ENCODE results near the gene LDB3. TPM values are rescaled to one million over a fixed set of nuclear protein-coding genes. Genes with fewer than 3 reads are reported as not detected.

LDB3 gene
- total and polyA plus RNA-seq, 9 of the 15 experiments (the other 6 are each of a cell fraction or from before 2014, with no cell fraction given) = 0.03 TPM; not detected in 8

GRCh38 chr10:86646933-86647332 lies 21.4 kb upstream of the LDB3 start:
- in situ Hi-C loops (cut with MboI) (no loop called here), intact Hi-C loops (cut with micrococcal nuclease) (no loop called here)
- no peak overlapping the region for H3K9ac ChIP-seq (ENCODE audit: insufficient read depth in 1 of 2, low read depth in 2 of 2, low read length in 2 of 2)
- no peaks in the 10 kb centered on the region for H3K9me1 ChIP-seq (ENCODE audit: control insufficient read depth, insufficient read depth, low read length)
- no peaks in the 10 kb centered on the region for H4K20me1 ChIP-seq (replicated peaks; ENCODE audit: control insufficient read depth, insufficient read depth, low read length)
- no peak for FAIRE-seq
- no peaks in the 10 kb centered on the region for H3K79me2 ChIP-seq (ENCODE audit: control insufficient read depth, insufficient read depth, low read length)
- no peaks in the 10 kb centered on the region for H3K9me3 ChIP-seq (replicated peaks; ENCODE audit: control insufficient read depth, insufficient read depth, low read depth, low read length)
- no peak for ATAC-seq
- H2AFZ ChIP-seq (ENCODE audit: low read depth, low read length) = no peak overlapping the region
- DNase-seq (ENCODE audit: extremely low read depth in 1 of 4, low spot score in 3 of 4) = no peak
- WGBS (ENCODE audit: insufficient coverage, low coverage, missing lambda C conversion rate) = 2% methylated on average over 6 of the region's 6 CpGs
- no peaks in the 10 kb centered on the region; a peak in 1 of 5 replicates for H3K4me1 ChIP-seq (replicated peaks in 1 of 2; ENCODE audit: control insufficient read depth in 2 of 2, insufficient read depth in 2 of 2, low read length in 2 of 2)
- BruUV-seq (replicated peaks) = no TSS peak
- CTCF ChIA-PET (ENCODE audit: low intra/inter-chr PET ratio) = no interaction called here
- TF ChIP-seq SREBF2 (CRISPR knock-in tag; IDR thresholded peaks at IDR 0.05) (no peak), SOX6 (IDR thresholded peaks at IDR 0.05) (no peak), FOXJ2 (tag; IDR thresholded peaks at IDR 0.05) (no peak), CHD1 (IDR thresholded peaks at IDR 0.05; ENCODE audit: low read length) (no peak), ZNF589 (CRISPR knock-in tag; IDR thresholded peaks at IDR 0.05; ENCODE audit: low read depth) (no peak), RBM39 (optimal IDR thresholded peaks at IDR 0.05; ENCODE audit: low read depth, low read length) (no peak), ZNF436 (CRISPR knock-in tag; IDR thresholded peaks at IDR 0.05) (no peak), ZNF696 (CRISPR knock-in tag; conservative IDR thresholded peaks at IDR 0.05) (no peak)
- no peak overlapping the region for H3K27ac ChIP-seq (ENCODE audit: extremely low read depth, low read depth, low read length)
- H3K36me3 ChIP-seq (ENCODE audit: control insufficient read depth, insufficient read depth, low read length) = no peaks in the 10 kb centered on the region
- no peak overlapping the region for H3K4me2 ChIP-seq (ENCODE audit: insufficient read depth, low read length)
- H3K27me3 ChIP-seq (ENCODE audit: control insufficient read depth in 2 of 2, insufficient read depth in 2 of 2, low read length in 2 of 2) = peaks cover 4 to 47% of the 10 kb centered on the region in 2 experiments; a peak in 3 of 5 replicates
- POLR2A ChIA-PET = interaction anchor here (1.0 kb wide), 1 partner anchor 12 kb away, joined by 3 read pairs; no protein-coding TSS in a partner anchor
- no peak overlapping the region for H3K4me3 ChIP-seq
